OCI-LY1 (cell line): ENCODE measurements around the gene ACTL8.

Experiments used
- EZH2 ChIP-seq: fragments of 200-600 bp; sonication (generic), shearing (Covaris generic); IDR thresholded peaks from 2 replicates; pipeline ENCODE4 v1.8.0; 2017; ENCODE audit warnings: borderline replicate concordance, mixed run types, mild to moderate bottlenecking, antibody characterized with exemption, low read length, moderate library complexity, mixed read lengths
- TF ChIP-seq, protein P1 (sequence below): fragments of 200-600 bp; sonication (generic), shearing (Covaris generic); IDR thresholded peaks from 2 replicates; pipeline ENCODE4 v1.5.1; 2017; ENCODE audit warnings: mild to moderate bottlenecking, antibody characterized with exemption, low read length, moderate library complexity, mixed read lengths

DNA sequence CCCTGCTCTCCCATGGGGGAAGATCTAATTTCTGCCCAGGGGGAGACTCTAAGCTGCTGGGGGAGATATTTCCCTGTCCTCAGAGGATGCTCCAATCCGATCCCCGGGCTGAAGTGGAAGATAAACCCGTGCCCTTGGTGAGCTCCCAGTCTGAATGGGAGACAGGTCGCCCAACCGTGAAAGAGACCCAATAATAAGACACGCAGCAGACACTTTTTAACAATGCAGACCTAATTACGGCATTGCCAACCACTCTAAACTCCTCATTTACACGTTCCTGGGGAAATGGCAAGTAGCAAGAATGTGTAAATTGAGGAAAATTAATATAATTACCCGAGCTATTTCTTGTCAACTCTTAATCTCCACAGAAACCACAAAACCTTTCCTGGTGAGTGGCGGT lies 48.7 kb upstream of the ACTL8 start:
- TF ChIP-seq, protein P1, sequence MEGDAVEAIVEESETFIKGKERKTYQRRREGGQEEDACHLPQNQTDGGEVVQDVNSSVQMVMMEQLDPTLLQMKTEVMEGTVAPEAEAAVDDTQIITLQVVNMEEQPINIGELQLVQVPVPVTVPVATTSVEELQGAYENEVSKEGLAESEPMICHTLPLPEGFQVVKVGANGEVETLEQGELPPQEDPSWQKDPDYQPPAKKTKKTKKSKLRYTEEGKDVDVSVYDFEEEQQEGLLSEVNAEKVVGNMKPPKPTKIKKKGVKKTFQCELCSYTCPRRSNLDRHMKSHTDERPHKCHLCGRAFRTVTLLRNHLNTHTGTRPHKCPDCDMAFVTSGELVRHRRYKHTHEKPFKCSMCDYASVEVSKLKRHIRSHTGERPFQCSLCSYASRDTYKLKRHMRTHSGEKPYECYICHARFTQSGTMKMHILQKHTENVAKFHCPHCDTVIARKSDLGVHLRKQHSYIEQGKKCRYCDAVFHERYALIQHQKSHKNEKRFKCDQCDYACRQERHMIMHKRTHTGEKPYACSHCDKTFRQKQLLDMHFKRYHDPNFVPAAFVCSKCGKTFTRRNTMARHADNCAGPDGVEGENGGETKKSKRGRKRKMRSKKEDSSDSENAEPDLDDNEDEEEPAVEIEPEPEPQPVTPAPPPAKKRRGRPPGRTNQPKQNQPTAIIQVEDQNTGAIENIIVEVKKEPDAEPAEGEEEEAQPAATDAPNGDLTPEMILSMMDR: no peak
- no peak for TF ChIP-seq EZH2
